Esophagus (tissue), 2 donors: ENCODE data around the gene NPDC1. TPM values are rescaled to one million over a fixed set of nuclear protein-coding genes. Genes with fewer than 3 reads are reported as not detected.
A peak's percentile ranks its signal among the peaks of the same experiment; 100 is the strongest.
"Not testable (repeated sequence)": the region's sequence is repeated elsewhere in the genome, so short reads cannot be mapped to it uniquely, and the experiment has no call there.

Source experiments
- H3K27ac ChIP-seq, 2 donors: one replicate each; pipeline ENCODE4 v1.5.1; 2013; ENCODE audit warnings: low read depth in 2 of 2, mild to moderate bottlenecking in 2 of 2, inconsistent platforms in 1 of 2, low read length in 1 of 2, moderate library complexity in 1 of 2
- H3K27me3 ChIP-seq, 2 donors: one replicate each; pipeline ENCODE4 v1.6.1; 2013; ENCODE audit warnings: low read length in 2 of 2, control low read depth in 1 of 2, mild to moderate bottlenecking in 1 of 2; ENCODE audit not compliant: insufficient read depth in 2 of 2, control insufficient read depth in 1 of 2
- H3K36me3 ChIP-seq, 2 donors: one replicate each; pipeline ENCODE4 v1.6.1; 2013; ENCODE audit warnings: low read length in 1 of 2; ENCODE audit not compliant: control insufficient read depth in 2 of 2, insufficient read depth in 2 of 2
- H3K4me1 ChIP-seq, 2 donors: one replicate each; pipeline ENCODE4 v1.6.1; 2013; ENCODE audit warnings: low read length in 1 of 2; ENCODE audit not compliant: control insufficient read depth in 2 of 2, insufficient read depth in 2 of 2
- H3K4me3 ChIP-seq, 2 donors: one replicate each; pipeline ENCODE4 v1.5.1; 2013; ENCODE audit warnings: low read length in 2 of 2, mild to moderate bottlenecking in 2 of 2, low read depth in 1 of 2, moderate library complexity in 1 of 2
- H3K9me3 ChIP-seq, 2 donors: one replicate each; pipeline ENCODE4 v1.6.1; 2013; ENCODE audit warnings: mild to moderate bottlenecking in 2 of 2, low read depth in 1 of 2, low read length in 1 of 2, moderate library complexity in 1 of 2; ENCODE audit not compliant: control insufficient read depth in 2 of 2, insufficient read depth in 1 of 2
- WGBS, 2 donors: extraction: QIAGEN DNeasy Blood & Tissue Kit; methylation state at CpG; one replicate each; pipeline ENCODE4 v1.1.7; 2013; 5-methylcytosine and 5-hydroxymethylcytosine counted together
- polyA plus RNA-seq, 2 donors: library from polyadenylated mRNA; stranded (reverse); fragments of 200-250 nt; gene quantifications; one replicate each; pipeline ENCODE4 v1.2.3, GENCODE V29; 2013
- donor health status: healthy with polysubstance abuse.
- donor health status: Bipolar disorder and iron deficiency.

NPDC1 gene
- polyA plus RNA-seq, 2 donors: 33.1 to 44.3 TPM

DNA sequence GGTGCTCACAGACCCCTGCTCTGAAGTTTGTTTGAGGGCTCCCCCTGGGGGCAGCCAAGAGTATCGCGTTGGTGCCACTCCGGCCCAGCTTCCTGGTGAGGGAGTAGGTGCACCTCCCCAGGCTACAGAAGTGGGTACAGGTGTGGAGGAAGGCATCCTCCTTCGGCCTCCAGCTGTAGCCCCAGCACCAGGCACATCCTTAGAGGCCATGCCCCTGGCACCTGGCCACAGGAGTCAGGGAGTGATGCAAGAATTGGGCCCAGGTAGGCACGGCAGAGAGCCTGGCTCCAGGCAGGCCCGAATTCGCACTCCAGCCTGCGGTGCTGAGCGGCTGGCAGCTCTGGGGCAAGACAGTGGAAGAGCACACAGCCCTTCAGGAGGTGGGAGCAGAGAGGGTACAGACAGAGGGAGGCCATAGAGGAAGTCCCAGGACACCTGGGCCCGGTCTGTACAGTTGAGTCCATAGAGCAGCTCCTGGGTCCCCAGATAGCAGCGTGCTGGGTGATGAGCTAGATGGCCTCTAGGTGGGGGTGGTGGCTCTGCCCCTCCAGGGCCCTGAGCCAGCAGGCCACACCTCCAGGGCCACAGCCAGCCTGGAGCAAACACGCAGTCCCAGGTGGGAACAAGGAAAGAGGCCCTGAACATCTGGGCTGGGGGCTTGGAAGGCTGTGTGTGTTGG lies 22.0 kb upstream of the NPDC1 start:
- Histone ChIP-seq H3K4me1 (peaks cover 3 to 23% of the 10 kb centered on the region in 2 donors), H3K4me3 (no peak overlapping the region), H3K27me3 (no peaks in the 10 kb centered on the region), H3K36me3 (peaks cover 0 to 4% of the 10 kb centered on the region in 2 donors), H3K9me3 (no peaks in the 10 kb centered on the region), H3K27ac (peak overlapping the region in 1 of 2 donors; percentile 54)
- 44 to 48% methylated on average over 12 of the region's 12 CpGs for WGBS, 2 donors

DNA sequence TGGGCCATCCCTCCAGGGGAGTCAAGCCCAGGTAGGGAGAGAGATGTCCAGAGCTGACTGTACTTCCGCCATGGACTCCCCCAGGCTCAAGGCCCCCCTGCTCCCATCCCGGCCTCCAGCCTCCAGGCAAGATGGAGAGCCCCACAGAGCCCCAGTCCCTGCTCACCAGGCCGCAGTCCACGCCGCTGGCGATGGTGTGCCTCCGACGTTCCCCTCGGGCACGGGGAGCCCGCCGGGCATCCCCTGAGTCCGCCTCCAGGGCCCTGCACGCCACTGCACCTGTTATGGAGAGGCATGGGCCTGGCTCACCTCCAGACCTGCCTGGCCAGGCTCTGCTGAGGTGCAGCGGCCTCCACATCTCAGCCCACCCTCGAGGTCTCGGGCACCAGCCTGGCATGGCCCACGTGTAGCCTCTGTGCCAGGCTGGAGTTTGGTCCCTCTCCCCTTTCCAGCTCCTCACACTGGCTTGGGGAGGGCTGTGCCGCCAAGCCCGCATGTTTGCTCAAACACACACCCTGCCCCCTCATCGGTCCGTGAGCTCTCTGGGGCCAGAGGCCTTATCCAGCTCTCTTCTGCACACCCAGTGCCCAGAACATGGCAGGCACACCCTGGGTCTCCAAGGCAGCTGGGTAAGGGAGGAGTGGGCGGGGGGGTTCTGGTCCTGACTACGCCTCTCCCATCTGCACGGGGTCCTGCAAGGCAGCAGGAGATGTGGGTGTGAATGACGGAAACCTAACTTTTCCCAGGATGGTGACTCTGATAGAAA lies 20.3 kb upstream of the NPDC1 start:
- H3K36me3 ChIP-seq: peaks cover 0 to 4% of the 10 kb centered on the region in 2 donors
- no peaks in the 10 kb centered on the region for H3K9me3 ChIP-seq
- H3K27me3 ChIP-seq: no peaks in the 10 kb centered on the region
- H3K4me3 ChIP-seq: no peak overlapping the region
- H3K27ac ChIP-seq: no peak overlapping the region
- peaks cover 3 to 26% of the 10 kb centered on the region in 2 donors for H3K4me1 ChIP-seq
- WGBS, 2 donors: 89% methylated on average over 26 of the region's 26 CpGs

DNA sequence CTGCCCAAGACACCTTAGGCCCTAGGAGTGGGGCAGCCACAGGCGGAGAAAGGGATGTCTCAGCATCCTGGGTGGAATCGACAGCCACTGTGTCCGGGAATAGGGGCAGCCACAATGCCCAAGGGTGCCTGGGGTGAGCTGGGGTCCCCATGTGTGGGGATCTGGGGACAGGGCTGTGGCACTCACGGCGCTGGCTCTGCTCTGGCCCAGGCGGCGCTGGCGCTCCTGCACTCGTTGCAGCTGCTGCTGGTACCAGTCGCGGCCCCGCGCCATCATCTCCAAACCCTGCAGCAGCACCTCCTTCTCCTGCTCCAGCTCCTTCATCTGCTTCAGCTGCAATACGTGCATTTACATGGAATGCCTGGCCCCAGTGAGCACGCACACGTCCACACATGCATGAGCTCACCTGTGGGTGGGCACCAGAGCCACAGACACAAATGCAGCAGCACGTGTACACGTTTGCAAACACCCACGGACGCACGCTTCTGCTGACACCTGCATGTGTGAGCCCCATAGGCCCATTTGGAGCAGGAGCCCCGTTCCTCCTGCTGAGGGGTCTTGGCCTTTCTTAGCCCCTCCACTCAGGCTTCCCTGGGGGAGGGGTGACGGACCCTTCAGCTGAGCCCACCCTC lies 19.5 kb upstream of the NPDC1 start:
- Histone ChIP-seq H3K27ac (no peak overlapping the region), H3K9me3 (no peaks in the 10 kb centered on the region), H3K4me3 (no peak overlapping the region), H3K4me1 (peaks cover 0 to 23% of the 10 kb centered on the region in 2 donors), H3K36me3 (peaks cover 0 to 4% of the 10 kb centered on the region in 2 donors), H3K27me3 (no peaks in the 10 kb centered on the region)
- WGBS, 2 donors: 82 to 84% methylated on average over 23 of the region's 23 CpGs

DNA sequence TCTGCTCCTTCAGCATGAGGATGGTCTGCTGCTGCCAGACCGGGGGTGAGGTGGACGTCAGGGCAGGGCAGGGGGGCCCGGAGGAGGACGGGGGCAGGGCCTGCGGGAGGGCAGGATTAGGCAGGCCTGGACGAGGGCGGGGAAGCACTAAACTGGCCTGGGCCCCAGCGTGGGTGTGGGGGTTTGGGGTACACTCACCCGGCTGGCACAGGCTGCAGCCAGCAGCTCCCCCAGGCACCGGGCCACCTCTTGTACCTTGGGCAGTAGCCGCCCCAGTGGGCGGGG lies 18.8 kb upstream of the NPDC1 start:
- Histone ChIP-seq H3K9me3 (no peaks in the 10 kb centered on the region), H3K36me3 (peaks cover 0 to 4% of the 10 kb centered on the region in 2 donors), H3K27ac (no peak overlapping the region), H3K27me3 (no peaks in the 10 kb centered on the region), H3K4me1 (peaks cover 0 to 22% of the 10 kb centered on the region in 2 donors), H3K4me3 (no peak overlapping the region)
- 67 to 75% methylated on average over 11 to 12 of the region's 12 CpGs for WGBS, 2 donors

DNA sequence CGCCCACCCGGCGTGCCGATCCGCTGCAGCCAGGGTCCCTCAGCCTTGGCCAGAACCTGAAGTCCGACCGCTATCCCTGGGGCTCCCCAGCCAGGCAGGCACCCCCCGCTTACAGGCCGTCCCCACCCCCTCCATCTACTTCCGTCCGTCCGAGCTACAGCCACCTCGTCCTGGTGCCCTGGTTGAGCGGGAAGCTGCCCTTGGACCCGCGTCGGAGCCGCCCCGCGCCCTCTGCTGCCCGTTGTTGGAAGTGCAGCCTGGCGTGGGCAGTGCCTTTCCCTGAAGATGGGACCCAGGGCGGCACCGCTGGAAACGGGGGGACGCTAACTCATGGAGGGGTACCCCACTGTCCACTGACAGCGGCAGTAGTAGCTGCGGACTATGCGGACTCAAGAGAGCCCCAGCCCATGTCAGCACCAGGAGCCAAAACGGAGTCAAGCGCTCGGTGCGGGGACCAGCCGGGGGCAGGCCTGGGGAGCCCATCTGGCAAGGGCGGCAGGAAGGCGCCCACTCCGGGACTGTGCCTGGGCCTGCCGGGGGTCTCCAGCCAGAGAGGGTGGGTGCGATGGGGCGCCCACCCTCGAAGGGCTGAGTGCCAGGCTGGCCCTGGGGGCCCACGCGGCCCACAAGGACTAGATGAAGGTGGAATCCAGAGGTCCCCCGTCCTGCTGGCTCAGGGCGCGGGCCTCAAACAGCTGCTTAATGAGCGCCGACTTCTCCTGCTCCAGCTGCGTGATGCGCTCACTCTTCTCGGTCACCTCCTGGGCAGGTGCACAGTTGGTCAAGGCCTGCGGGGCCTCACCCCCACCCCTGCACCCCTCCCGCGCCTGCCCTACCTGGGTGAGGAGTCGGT lies 18.3 kb upstream of the NPDC1 start:
- H3K27ac ChIP-seq: no peak overlapping the region
- no peaks in the 10 kb centered on the region for H3K27me3 ChIP-seq
- H3K9me3 ChIP-seq: no peaks in the 10 kb centered on the region
- peaks cover 0 to 16% of the 10 kb centered on the region in 2 donors for H3K4me1 ChIP-seq
- WGBS, 2 donors: 43 to 46% methylated on average over 50 to 55 of the region's 55 CpGs
- peaks cover 0 to 4% of the 10 kb centered on the region in 2 donors for H3K36me3 ChIP-seq
- no peak overlapping the region for H3K4me3 ChIP-seq

DNA sequence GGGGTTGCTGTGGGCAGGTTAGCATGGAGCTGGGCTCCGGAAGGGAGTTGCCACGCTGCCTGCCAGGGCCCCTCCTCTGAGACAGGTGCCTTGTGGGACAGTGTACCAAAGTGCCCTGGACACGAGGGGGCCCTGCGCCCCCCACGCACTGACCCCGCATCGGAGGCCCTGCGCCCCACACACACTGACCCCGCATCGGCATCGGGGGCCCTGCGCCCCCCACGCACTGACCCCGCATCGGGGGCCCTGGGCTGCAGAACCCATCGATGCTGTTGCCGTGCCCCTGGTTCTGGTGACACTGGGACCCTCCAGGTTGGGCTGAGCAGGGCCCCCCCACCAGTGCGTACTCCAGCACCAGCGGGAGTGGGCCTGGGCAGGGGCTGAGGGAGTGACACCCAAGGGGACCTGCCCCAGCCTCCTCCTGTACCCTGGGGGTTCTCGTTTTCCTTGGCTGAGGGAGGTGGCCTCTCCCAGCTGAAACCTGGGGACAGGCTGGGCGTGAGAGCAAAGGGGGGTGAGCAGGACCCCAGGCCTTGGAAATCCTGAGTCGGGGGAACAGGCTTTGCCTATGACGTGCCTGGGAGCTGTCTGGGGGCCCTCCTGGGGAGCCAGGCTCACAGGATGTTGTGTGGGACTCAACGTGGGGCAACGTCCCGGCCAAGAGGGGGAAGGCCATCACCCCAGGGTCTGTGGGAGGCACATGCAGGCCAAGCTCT lies 17.5 kb upstream of the NPDC1 start:
- Histone ChIP-seq H3K27ac (no peak overlapping the region), H3K9me3 (no peaks in the 10 kb centered on the region), H3K27me3 (no peaks in the 10 kb centered on the region), H3K4me3 (no peak overlapping the region), H3K4me1 (peaks cover 0 to 8% of the 10 kb centered on the region in 2 donors), H3K36me3 (peaks cover 0 to 4% of the 10 kb centered on the region in 2 donors)
- WGBS, 2 donors: 82% methylated on average over 25 to 26 of the region's 26 CpGs

- H3K36me3 ChIP-seq, H3K27me3 ChIP-seq, H3K27ac ChIP-seq, H3K4me1 ChIP-seq, H3K9me3 ChIP-seq, H3K4me3 ChIP-seq: not testable (repeated sequence)
- WGBS, 2 donors: 60 to 86% methylated on average over 4 to 9 of the region's 9 CpGs
Observed at GRCh38 chr9:137062798-137063197, 16.8 kb upstream of the NPDC1 start.

DNA sequence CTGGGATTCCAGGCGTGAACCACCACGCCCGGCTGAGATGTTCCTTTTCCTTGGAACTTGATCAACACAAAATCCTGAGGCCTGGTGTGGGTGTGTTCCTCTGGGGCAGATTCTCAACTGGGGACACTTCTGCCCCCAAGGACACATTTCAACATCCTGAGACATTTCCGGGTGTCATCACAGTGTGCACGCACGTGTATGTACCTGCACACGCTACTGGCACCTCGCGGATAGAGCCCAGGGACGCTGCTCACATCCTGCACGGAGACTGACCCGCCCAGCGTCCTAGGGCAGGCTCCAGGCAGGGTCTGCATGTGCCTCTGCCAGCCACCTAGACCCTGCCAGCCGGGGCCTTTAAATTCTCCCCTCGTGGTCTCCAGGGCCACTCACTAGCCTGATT lies 16.4 kb upstream of the NPDC1 start:
- Histone ChIP-seq H3K36me3 (peaks cover 0 to 4% of the 10 kb centered on the region in 2 donors), H3K27me3 (no peaks in the 10 kb centered on the region), H3K4me3 (no peak overlapping the region), H3K27ac (no peak overlapping the region), H3K4me1 (peaks cover 0 to 5% of the 10 kb centered on the region in 2 donors), H3K9me3 (no peaks in the 10 kb centered on the region)
- WGBS, 2 donors: 46 to 79% methylated on average over 15 of the region's 15 CpGs
